Lung (tissue), 12 donors: ENCODE results near the gene SLC7A6OS. TPM values are rescaled to one million over a fixed set of nuclear protein-coding genes. Genes with fewer than 3 reads are reported as not detected.

ENCODE experiments used
- ATAC-seq: fragments of 200-7000 bp; cut with Tn5 transposase; one replicate; pipeline ENCODE4 v1.9.1; 2020; ENCODE audit warnings: moderate number of reproducible peaks; ENCODE audit not compliant: insufficient read depth, low FRiP score
- DNase-seq, 3 donors: peaks; one replicate each; pipeline ENCODE4 v3.0.0-alpha.2; 2013 to 2017
- H3K27ac ChIP-seq, 2 donors: one replicate each; pipeline ENCODE4 v1.5.1; 2013; ENCODE audit warnings: mild to moderate bottlenecking in 2 of 2, moderate library complexity in 2 of 2, control low read depth in 1 of 2, inconsistent platforms in 1 of 2, low read depth in 1 of 2, low read length in 1 of 2
- H3K27me3 ChIP-seq, 3 donors: one replicate each; pipeline ENCODE4 v1.5.1; 2013; ENCODE audit warnings: low read length in 2 of 3; ENCODE audit not compliant: control insufficient read depth in 3 of 3, insufficient read depth in 3 of 3
- H3K36me3 ChIP-seq, 4 donors: one replicate each; pipeline ENCODE4 v1.5.1; 2013; ENCODE audit warnings: low read length in 4 of 4, mild to moderate bottlenecking in 1 of 4, moderate library complexity in 1 of 4; ENCODE audit not compliant: control insufficient read depth in 4 of 4, insufficient read depth in 4 of 4
- H3K4me1 ChIP-seq, 5 donors: one replicate each; pipeline ENCODE4 v1.5.1; 2013; ENCODE audit warnings: low read length in 5 of 5, mild to moderate bottlenecking in 2 of 5, moderate library complexity in 1 of 5; ENCODE audit not compliant: control insufficient read depth in 5 of 5, insufficient read depth in 5 of 5
- H3K4me3 ChIP-seq: one replicate; pipeline ENCODE4 v1.5.1; 2013; ENCODE audit warnings: mild to moderate bottlenecking, control low read depth, moderate library complexity
- H3K9ac ChIP-seq, 2 donors: one replicate each; pipeline ENCODE4 v1.5.1; 2013; ENCODE audit warnings: low read length in 2 of 2, control low read depth in 1 of 2; ENCODE audit not compliant: insufficient read depth in 1 of 2
- H3K9me3 ChIP-seq, 4 donors: one replicate each; pipeline ENCODE4 v1.5.1; 2013; ENCODE audit warnings: low read length in 3 of 4, mild to moderate bottlenecking in 1 of 4, moderate library complexity in 1 of 4; ENCODE audit not compliant: control insufficient read depth in 4 of 4, insufficient read depth in 3 of 4
- WGBS, 2 donors: extraction: QIAGEN DNeasy Blood & Tissue Kit; methylation state at CpG; one replicate each; pipeline ENCODE4 v1.1.7; 2013; 5-methylcytosine and 5-hydroxymethylcytosine counted together
- polyA plus RNA-seq, 2 donors: library from polyadenylated mRNA; stranded (reverse); fragments of 200-250 nt; gene quantifications; one replicate each; pipeline ENCODE4 v1.2.1, GENCODE V29; 2013
- total RNA-seq, 2 donors: library from RNA; depleted of rRNA in 1 of 2; stranded (reverse); fragments of >200 nt in 1 of 2; gene quantifications; one replicate each; pipeline ENCODE4 v1.2.1, GENCODE V29; 2014 to 2021
- TF ChIP-seq, protein P1 (sequence below): IDR thresholded peaks from 2 replicates; pipeline ENCODE4 v1.5.1; 2012; ENCODE audit warnings: mild to moderate bottlenecking; ENCODE audit errors: control extremely low read depth, extremely low read depth
- donor health status: control.
- donor health status: control.
- donor health status: Bipolar disorder and iron deficiency.
- donor health status: healthy.
- donor health status: DM: yes; HTN: yes; CAD: no.

The SLC7A6OS gene
- total and polyA plus RNA-seq, 4 donors = 6.3 to 18.9 (median 12.0) TPM

- Histone ChIP-seq H3K9ac (no peak overlapping the region), H3K27ac (no peak overlapping the region), H3K27me3 (no peaks in the 10 kb centered on the region), H3K36me3 (peaks cover 0 to 55% (median 37%) of the 10 kb centered on the region in 4 donors), H3K4me1 (no peaks in the 10 kb centered on the region), H3K9me3 (no peaks in the 10 kb centered on the region), H3K4me3 (no peak overlapping the region)
- 82 to 91% methylated on average over 11 of the region's 11 CpGs for WGBS, 2 donors
- DNase-seq = no peak
- ATAC-seq = no peak
- TF ChIP-seq, protein P1, sequence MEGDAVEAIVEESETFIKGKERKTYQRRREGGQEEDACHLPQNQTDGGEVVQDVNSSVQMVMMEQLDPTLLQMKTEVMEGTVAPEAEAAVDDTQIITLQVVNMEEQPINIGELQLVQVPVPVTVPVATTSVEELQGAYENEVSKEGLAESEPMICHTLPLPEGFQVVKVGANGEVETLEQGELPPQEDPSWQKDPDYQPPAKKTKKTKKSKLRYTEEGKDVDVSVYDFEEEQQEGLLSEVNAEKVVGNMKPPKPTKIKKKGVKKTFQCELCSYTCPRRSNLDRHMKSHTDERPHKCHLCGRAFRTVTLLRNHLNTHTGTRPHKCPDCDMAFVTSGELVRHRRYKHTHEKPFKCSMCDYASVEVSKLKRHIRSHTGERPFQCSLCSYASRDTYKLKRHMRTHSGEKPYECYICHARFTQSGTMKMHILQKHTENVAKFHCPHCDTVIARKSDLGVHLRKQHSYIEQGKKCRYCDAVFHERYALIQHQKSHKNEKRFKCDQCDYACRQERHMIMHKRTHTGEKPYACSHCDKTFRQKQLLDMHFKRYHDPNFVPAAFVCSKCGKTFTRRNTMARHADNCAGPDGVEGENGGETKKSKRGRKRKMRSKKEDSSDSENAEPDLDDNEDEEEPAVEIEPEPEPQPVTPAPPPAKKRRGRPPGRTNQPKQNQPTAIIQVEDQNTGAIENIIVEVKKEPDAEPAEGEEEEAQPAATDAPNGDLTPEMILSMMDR = no peak
Observed at GRCh38 chr16:68344252-68344651, 33.5 kb upstream of the SLC7A6OS start.

GRCh38 chr16:68343137-68343536, 32.4 kb upstream of the SLC7A6OS start:
- H3K27ac ChIP-seq = no peak overlapping the region
- WGBS, 2 donors = 96 to 97% methylated on average over 7 of the region's 7 CpGs
- no peaks in the 10 kb centered on the region for H3K27me3 ChIP-seq
- peaks cover 0 to 55% (median 32%) of the 10 kb centered on the region in 4 donors for H3K36me3 ChIP-seq
- no peaks in the 10 kb centered on the region for H3K9me3 ChIP-seq
- no peaks in the 10 kb centered on the region for H3K4me1 ChIP-seq
- DNase-seq (no peak), ATAC-seq (no peak)
- no peak overlapping the region for H3K4me3 ChIP-seq
- no peak overlapping the region for H3K9ac ChIP-seq
- TF ChIP-seq, protein P1 = no peak

- Histone ChIP-seq H3K4me3 (no peak overlapping the region), H3K27ac (no peak overlapping the region), H3K9ac (no peak overlapping the region), H3K27me3 (no peaks in the 10 kb centered on the region), H3K9me3 (no peaks in the 10 kb centered on the region), H3K36me3 (peaks cover 0 to 57% (median 34%) of the 10 kb centered on the region in 4 donors), H3K4me1 (no peaks in the 10 kb centered on the region)
- no peak for DNase-seq
- no peak for ATAC-seq
- TF ChIP-seq, protein P1 = no peak
- WGBS, 2 donors = 92 to 95% methylated on average over 7 of the region's 7 CpGs
Observed at GRCh38 chr16:68342620-68343019, 31.9 kb upstream of the SLC7A6OS start.

GRCh38 chr16:68339214-68339613, 28.5 kb upstream of the SLC7A6OS start:
- Histone ChIP-seq H3K9me3 (no peaks in the 10 kb centered on the region), H3K27me3 (no peaks in the 10 kb centered on the region), H3K27ac (no peak overlapping the region), H3K4me3 (no peak overlapping the region), H3K36me3 (peaks cover 0 to 47% (median 28%) of the 10 kb centered on the region in 4 donors), H3K9ac (no peak overlapping the region), H3K4me1 (no peaks in the 10 kb centered on the region)
- ATAC-seq (no peak), DNase-seq (no peak)
- TF ChIP-seq, protein P1 = no peak
- 88 to 91% methylated on average over 13 of the region's 13 CpGs for WGBS, 2 donors
